HL-60 (cell line): ENCODE measurements around the gene DSE.
A peak's percentile ranks its signal among the peaks of the same experiment; 100 is the strongest.
"Not testable (repeated sequence)": the region's sequence is repeated elsewhere in the genome, so short reads cannot be mapped to it uniquely, and the experiment has no call there.

Experiments used
- DNase-seq, 2 experiments: peaks; one replicate each; pipeline ENCODE4 v3.0.0-alpha.2; 2010 to 2020; ENCODE audit warnings: low read depth in 1 of 2, low spot score in 1 of 2
- H3K27ac ChIP-seq: fragments of 250-450 bp; sonication (Bioruptor Pico); replicated peaks from 2 replicates; pipeline ENCODE4 v1.5.1; 2020; ENCODE audit warnings: mild to moderate bottlenecking, moderate library complexity
- H3K27me3 ChIP-seq: fragments of 250-450 bp; sonication (Bioruptor Pico); 2 replicates; pipeline ENCODE4 v1.5.1; 2021; ENCODE audit warnings: mild to moderate bottlenecking, moderate library complexity; ENCODE audit not compliant: insufficient read depth, poor library complexity, severe bottlenecking
- H3K4me3 ChIP-seq: replicated peaks from 2 replicates; pipeline ENCODE4 v1.5.1; 2011; ENCODE audit warnings: mild to moderate bottlenecking, control low read depth, low read length; ENCODE audit not compliant: insufficient read depth
- CTCF ChIP-seq: IDR thresholded peaks from one replicate; pipeline ENCODE4 v1.5.1; 2011; ENCODE audit warnings: low read length, control low read depth, inconsistent platforms; ENCODE audit not compliant: insufficient read depth
- GABPA ChIP-seq: IDR thresholded peaks from 2 replicates; pipeline ENCODE4 v1.6.1; 2012; ENCODE audit warnings: low read depth
- POLR2AphosphoS5 ChIP-seq: IDR thresholded peaks from 2 replicates; pipeline ENCODE4 v1.6.1; 2012; ENCODE audit warnings: low read depth
- REST ChIP-seq: IDR thresholded peaks from 2 replicates; pipeline ENCODE4 v1.6.1; 2012; ENCODE audit warnings: low read depth; ENCODE audit not compliant: insufficient replicate concordance
- SPI1 ChIP-seq: IDR thresholded peaks from 2 replicates; pipeline ENCODE4 v1.6.1; 2012; ENCODE audit warnings: low read depth, mild to moderate bottlenecking, borderline replicate concordance
- long read RNA-seq: library from polyadenylated mRNA; unstranded; transcript quantifications from one replicate; pipeline ENCODE4 v2.0.0, GENCODE V29; 2020

The DSE gene
- long read RNA-seq, partial matches to known transcripts = 3 of 94 reads
- long read RNA-seq, other reads (novel, unspliced or antisense) = 91 of 94 reads

- TF ChIP-seq CTCF = no peak
- no peak for TF ChIP-seq POLR2AphosphoS5
- no peak for TF ChIP-seq REST
- TF ChIP-seq SPI1 = no peak
- TF ChIP-seq GABPA = no peak
- H3K27ac ChIP-seq = no peak within 1 kb of the TSS
- H3K4me3 ChIP-seq = peak within 1 kb of the TSS; percentile 62
- peak in 1 of 2 experiments; percentile 65 for DNase-seq
- H3K27me3 ChIP-seq = no peaks in the 10 kb centered on the region
Observed at GRCh38 chr6:116370760-116371119, at the start of gene DSE. DSE (plus strand) TSS chr6:116370947; CDS start chr6:116399251, 28,304 bp downstream.

GRCh38 chr6:116321933-116322332, 48.8 kb upstream of the DSE start:
- not testable (repeated sequence) for DNase-seq, H3K27me3 ChIP-seq, H3K27ac ChIP-seq, H3K4me3 ChIP-seq

- TF ChIP-seq CTCF (no peak), SPI1 (no peak), GABPA (no peak)
- Histone ChIP-seq H3K27ac (no peak overlapping the region), H3K27me3 (no peaks in the 10 kb centered on the region), H3K4me3 (no peak overlapping the region)
- no peak for DNase-seq
Observed at GRCh38 chr6:116323863-116324262, 46.9 kb upstream of the DSE start.

- not testable (repeated sequence) for DNase-seq, H3K4me3 ChIP-seq, H3K27ac ChIP-seq, H3K27me3 ChIP-seq
Observed at GRCh38 chr6:116325634-116326132, 45.1 kb upstream of the DSE start.

- Histone ChIP-seq H3K27ac (no peak overlapping the region), H3K27me3 (no peaks in the 10 kb centered on the region), H3K4me3 (no peak overlapping the region)
- TF ChIP-seq POLR2AphosphoS5 (no peak), REST (no peak), SPI1 (no peak), CTCF (no peak), GABPA (no peak)
- DNase-seq = no peak
Observed at GRCh38 chr6:116326181-116326671, 44.5 kb upstream of the DSE start.
